GF-D8 (cell line): ENCODE results near the gene PPFIA4.

Source experiments
- DNase-seq: peaks from one replicate; lab custom pipeline; 2025; lab: John Stamatoyannopoulos, UW

Gene PPFIA4

DNA sequence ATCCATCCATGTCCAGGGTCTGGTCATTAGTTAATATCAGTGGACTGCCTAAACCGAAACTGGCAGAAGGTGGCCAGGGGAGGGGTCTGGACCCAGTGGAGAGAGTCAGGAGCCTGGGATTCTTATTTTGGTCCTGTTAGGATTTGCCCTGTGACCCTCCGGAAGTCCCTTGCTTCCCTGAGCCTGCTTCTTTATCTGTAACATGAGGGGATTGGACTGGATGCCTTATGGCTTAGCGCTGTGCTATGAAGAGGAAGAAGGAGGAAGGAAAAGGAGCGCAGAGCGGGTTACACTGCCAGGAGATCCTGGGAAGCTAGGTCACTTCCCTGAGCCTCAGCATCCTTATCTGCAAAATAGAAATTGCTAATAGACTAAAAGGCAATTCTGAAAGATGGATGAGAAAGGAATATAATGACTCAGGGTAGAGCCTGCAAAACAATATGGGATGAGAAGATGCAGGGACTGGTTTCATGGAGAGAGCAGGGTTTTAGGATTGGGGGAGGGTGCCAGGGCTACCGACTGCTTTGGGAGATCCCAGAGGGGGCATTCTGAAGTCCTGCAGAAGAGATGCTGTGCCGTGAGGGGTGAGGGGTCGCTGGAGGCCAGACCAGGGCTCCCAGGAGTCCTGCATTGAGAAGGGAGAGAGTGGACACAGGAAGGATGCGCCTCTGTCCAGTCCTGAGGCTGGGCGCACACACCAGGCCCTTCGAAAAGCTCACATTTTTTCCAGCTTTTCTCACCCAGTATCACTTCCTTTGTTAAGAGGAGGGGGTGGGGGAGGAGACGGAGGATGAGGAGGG is 100.8 kb downstream of the PPFIA4 start:
- no peak for DNase-seq

DNA sequence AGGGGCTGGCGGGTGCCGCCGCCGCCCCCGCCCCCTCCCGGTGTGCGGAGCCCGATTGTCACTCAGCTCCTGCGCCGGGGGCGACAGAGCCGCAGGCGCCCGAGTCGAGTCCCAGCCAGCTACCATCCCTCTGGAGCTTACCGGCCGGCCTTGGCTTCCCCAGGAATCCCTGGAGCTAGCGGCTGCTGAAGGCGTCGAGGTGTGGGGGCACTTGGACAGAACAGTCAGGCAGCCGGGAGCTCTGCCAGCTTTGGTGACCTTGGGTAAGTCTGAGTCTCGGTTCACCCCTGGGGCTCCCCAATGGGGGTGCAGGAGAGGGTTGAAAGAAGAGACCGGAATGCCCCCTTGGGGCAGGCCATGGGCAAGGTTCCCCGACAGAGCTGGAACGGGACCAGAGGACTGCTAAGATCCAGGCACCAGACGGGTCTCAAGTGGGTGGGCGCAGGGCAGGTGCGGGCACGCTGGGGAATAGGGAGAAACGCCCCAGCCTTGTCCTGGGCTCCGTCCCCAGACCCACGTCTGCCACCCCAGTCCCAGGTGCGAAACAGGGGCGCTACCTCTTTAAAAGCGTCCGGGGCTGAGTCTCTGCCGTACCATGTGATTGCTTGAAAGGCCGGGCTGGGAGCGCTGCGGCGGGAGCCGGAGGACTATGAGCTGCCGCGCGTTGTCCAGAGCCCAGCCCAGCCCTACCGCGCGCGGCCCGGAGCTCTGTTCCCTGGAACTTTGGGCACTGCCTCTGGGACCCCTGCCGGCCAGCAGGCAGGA is 101.6 kb downstream of the PPFIA4 start, which contains the start of gene ADORA1:
Gene ADORA1, plus strand, starts transcription at position 61 of the 765 bp plus-strand sequence. CDS start 1,116 bp downstream, outside the sequence.
- no peak for DNase-seq

- no peak for DNase-seq
Measured at GRCh38 chr1:203128431-203128715, 102.1 kb downstream of the PPFIA4 start.
